Stimulated activated effector memory CD8-positive, alpha-beta T cell treated with anti-CD3 and anti-CD28 coated beads, Interleukin-12 subunit alpha, Interleukin-12 subunit beta, amount 100 ng/mL, for 72 hours (primary cell): ENCODE measurements around the gene MRPL18.

Experiments
- ATAC-seq: fragments of 150-1000 bp; cut with Tn5 transposase; 2 replicates; pipeline ENCODE4 v1.10.0; 2021
- DNase-seq, 2 donors: peaks; one replicate each; pipeline ENCODE4 v3.0.0; 2021 to 2022; ENCODE audit warnings: low spot score in 2 of 2
- H3K27ac Mint-ChIP-seq: one replicate; pipeline ENCODE4 v1.8.0; 2022; ENCODE audit warnings: mild to moderate bottlenecking, mixed read lengths
- H3K36me3 Mint-ChIP-seq: one replicate; pipeline ENCODE4 v1.8.0; 2022; ENCODE audit warnings: mild to moderate bottlenecking, mixed read lengths
- H3K4me1 Mint-ChIP-seq: one replicate; pipeline ENCODE4 v1.8.0; 2022; ENCODE audit warnings: mixed read lengths
- H3K4me3 Mint-ChIP-seq: one replicate; pipeline ENCODE4 v1.8.0; 2022; ENCODE audit warnings: mild to moderate bottlenecking, mixed read lengths
- H3K9me3 Mint-ChIP-seq: one replicate; pipeline ENCODE4 v1.8.0; 2022; ENCODE audit warnings: mixed read lengths

The MRPL18 gene

DNA sequence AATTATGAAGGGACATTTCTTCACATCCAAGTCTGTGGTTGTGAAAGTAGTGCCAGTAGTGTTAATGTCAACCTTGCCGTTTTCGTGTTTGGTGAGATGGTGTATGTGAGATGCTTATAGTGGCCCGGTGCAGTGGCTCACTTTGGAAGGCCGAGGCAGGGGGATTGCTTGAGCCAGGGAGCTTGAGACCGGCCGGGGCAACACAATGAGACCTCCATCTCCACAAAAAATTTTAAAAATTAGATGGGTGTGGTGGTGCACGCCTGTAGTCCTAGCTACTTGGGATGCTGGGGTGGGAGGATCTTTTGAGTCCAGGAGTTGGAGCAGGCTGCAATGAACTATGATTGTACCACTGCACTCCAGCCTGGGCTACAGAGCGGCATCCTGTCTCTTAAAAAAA lies 47.2 kb downstream of the MRPL18 start:
- no peak overlapping the region for H3K27ac Mint-ChIP-seq
- H3K9me3 Mint-ChIP-seq = no peaks in the 10 kb centered on the region
- no peak overlapping the region for H3K4me3 Mint-ChIP-seq
- no peaks in the 10 kb centered on the region for H3K4me1 Mint-ChIP-seq
- no peak for ATAC-seq
- H3K36me3 Mint-ChIP-seq = no peaks in the 10 kb centered on the region
- DNase-seq = no peak

- Mint-ChIP-seq H3K9me3 (no peaks in the 10 kb centered on the region), H3K27ac (no peak overlapping the region), H3K4me3 (no peak overlapping the region), H3K4me1 (no peaks in the 10 kb centered on the region), H3K36me3 (no peaks in the 10 kb centered on the region)
- ATAC-seq (no peak), DNase-seq (no peak)
Observed at GRCh38 chr6:159838020-159838744, 47.9 kb downstream of the MRPL18 start.

- Mint-ChIP-seq H3K9me3 (no peaks in the 10 kb centered on the region), H3K27ac (no peak overlapping the region)
- no peak for DNase-seq
Observed at GRCh38 chr6:159842035-159842434, 51.8 kb downstream of the MRPL18 start.

GRCh38 chr6:159844737-159845645 lies 54.7 kb downstream of the MRPL18 start:
- H3K4me3 Mint-ChIP-seq = no peak overlapping the region
- H3K36me3 Mint-ChIP-seq = no peaks in the 10 kb centered on the region
- H3K27ac Mint-ChIP-seq = no peak overlapping the region
- ATAC-seq (peak; percentile 28), DNase-seq (no peak)
- peaks cover 4% of the 10 kb centered on the region for H3K9me3 Mint-ChIP-seq
- no peaks in the 10 kb centered on the region for H3K4me1 Mint-ChIP-seq

More at GRCh38 chr6:159842035-159842434, 51.8 kb downstream of the MRPL18 start:
- ATAC-seq = no peak
- Mint-ChIP-seq H3K4me3 (no peak overlapping the region), H3K4me1 (no peaks in the 10 kb centered on the region), H3K36me3 (no peaks in the 10 kb centered on the region)
